GM12892 (cell line): ENCODE results near the gene CPNE4.

Experiments
- POLR2A ChIP-seq: IDR thresholded peaks from 2 replicates; pipeline ENCODE4 v1.6.1; 2011; ENCODE audit warnings: low read depth, low read length, control low read depth
- POLR2AphosphoS5 ChIP-seq: IDR thresholded peaks from 2 replicates; pipeline ENCODE4 v1.6.1; 2011; ENCODE audit warnings: low read depth, low read length, control low read depth
- TAF1 ChIP-seq: IDR thresholded peaks from 2 replicates; pipeline ENCODE4 v1.6.1; 2011; ENCODE audit warnings: low read depth, mild to moderate bottlenecking, control low read depth, low read length, borderline replicate concordance

GRCh38 chr3:132001999-132002398 is 32.8 kb downstream of the CPNE4 start:
- TF ChIP-seq POLR2AphosphoS5 (no peak), POLR2A (no peak), TAF1 (no peak)
